GM21360 (cell line): ENCODE results near the gene STK32A.

Experiments used
- ATAC-seq: cut with Tn5 transposase; IDR thresholded peaks from one replicate; pipeline ENCODE4 v1.9.1; 2021; ENCODE audit warnings: mild to moderate bottlenecking, moderate library complexity; ENCODE audit not compliant: unreplicated experiment

STK32A gene

DNA sequence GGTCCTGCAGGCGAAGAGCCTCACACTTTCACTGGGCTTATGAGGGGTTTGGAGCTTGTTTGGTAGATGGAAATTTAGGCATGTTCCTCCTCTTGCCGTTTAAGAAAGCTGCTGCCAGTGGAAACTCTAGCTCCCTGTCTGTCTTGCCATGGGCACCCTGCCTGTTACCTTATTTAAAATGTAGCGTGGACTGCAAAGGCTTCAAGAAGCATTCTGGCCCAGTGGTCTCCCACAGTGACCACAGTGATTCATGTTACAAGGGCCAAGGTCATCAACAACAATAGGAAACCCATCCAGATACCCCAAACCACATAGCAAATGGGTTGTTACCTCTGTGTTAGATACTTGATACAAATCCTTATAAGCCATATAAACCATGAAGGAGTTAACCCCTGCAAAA lies 178.4 kb downstream of the STK32A start:
- no peak for ATAC-seq

DNA sequence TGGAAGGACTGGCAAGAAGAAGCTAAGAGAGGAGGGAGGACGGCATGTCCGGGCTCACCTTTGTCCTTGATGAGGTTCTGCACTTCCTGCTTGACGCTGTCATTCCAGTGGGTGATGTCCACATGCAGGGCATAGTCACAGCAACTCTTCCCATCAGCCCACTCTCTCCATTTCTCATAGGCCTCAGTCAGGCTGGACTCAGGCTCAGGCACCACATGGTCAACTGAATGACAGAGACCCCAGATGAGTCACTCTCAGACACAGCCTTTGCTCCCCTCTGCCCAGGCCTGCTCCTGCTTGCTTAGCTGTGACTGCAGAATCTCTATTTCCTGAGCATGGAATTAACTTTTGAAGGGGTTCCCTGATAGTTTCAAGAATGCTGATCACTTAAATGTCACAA lies 180.8 kb downstream of the STK32A start:
- no peak for ATAC-seq

DNA sequence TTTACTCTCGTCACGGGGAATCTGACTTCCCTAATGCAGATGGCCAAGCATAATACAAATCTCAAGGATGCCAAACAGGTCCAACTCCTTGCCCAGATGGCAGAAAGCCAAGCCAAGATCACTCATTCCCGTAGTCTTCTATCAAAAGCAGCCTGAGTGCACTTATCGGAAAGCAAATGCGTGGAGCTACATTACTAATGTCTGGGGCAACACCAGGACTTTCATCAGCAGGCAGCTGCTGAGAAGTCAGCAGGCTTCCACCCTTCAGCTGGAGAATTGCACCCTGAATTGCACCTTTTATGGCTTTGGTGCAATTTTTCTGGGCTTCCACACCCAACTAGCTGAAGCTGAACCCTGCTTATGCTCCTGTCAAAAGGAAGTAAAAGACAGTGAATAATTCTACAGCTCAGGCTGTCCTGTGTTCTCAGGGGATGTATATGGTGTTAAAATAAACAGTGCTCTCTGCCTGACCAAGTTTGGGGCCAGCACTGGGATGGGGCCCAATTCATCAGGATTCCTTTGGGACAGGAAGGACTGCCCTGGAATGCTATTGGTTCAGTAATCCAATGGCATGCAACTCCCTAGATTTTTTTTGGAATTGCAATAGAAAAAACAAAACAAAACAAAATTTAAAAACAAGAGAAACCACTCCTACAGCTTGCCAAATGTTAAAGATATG lies 182.4 kb downstream of the STK32A start:
- no peak for ATAC-seq

DNA sequence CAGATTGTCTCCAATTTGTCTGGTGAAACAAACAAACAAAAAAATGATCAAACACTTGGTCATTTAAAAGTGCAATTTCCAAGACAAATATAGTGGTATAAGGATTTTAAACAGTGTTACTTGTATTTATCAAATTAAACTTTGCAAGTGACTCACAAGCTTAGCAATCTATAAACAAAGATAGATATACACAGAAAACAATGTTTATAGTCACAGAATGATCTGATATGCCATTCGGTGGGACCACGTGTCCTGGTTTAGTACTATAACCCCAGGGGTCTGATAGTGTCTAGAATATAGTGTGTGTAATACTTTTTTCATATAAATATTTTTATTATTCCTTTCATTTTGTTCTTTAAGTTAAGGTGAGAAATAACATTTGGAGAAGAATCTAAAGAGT lies 183.8 kb downstream of the STK32A start:
- ATAC-seq: no peak

DNA sequence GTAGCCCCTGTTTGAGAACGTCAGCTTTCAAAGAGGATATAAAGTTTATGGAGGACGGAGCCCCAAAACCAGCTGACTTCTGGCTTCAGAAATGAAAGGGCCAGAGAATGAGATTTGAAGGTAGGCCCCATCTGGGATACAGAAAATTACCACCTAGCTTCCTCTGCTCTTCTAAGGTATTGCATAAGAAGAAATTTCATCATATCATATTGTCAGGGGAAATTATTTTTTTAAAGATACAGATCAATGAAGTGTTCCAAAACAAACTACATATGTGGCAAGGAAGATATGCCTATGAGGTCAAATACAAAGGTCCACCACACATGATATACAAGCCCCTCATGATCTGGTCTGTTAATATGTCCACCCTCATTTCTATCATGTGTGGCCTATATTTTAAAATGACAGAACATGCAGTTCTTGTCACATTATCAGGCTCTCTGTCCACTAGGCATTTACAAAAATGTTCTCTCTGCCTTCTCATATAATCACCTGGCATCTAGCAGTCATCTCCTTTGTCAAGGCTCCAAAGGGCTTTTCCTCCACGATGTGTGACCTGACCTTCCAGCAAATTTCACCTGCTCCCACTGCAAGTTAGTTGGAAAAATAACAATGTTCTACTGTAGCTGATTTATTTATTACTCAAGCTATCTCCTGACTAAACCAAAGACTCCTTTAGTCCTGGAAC lies 192.0 kb downstream of the STK32A start:
- ATAC-seq: no peak

DNA sequence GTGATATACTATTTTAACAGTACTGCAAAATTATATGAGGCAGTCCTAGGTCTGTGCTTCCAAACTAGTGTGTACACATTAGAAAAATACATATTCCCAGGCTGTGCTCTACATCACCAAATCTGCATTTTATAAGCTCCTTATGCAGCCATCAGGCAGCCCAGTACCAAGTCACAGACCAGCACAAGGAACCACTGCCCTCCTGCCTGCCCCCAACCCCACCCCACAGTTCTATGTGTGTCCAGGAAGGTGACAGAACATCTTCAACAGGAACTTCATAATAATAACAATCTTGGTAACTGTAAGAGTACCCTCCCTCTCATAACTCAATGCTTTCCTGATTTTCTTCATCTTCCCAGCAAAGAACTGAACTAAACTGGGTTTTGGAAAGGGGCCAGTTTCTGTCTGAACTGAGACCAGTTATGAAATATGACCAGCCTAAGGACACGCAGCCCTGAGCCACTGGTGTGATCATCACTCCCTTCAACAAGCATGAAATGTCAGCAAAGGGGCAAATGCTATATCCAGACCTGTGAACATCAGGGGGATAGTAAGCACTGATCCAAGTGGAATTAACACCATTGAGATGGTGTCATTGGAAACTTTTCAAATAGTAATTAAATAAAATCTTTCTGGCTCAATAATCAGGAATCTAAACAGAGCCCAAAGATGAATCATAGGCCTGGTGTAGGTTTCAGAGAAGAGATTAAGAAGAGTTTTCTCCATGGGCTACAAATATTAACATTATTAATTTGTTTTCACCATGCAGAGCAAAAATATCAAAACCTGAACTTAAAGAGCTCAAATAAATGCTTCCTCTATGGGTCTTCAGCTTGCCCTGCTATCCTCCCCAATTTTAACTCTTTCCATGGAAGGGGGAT lies 192.9 kb downstream of the STK32A start:
- ATAC-seq: no peak

DNA sequence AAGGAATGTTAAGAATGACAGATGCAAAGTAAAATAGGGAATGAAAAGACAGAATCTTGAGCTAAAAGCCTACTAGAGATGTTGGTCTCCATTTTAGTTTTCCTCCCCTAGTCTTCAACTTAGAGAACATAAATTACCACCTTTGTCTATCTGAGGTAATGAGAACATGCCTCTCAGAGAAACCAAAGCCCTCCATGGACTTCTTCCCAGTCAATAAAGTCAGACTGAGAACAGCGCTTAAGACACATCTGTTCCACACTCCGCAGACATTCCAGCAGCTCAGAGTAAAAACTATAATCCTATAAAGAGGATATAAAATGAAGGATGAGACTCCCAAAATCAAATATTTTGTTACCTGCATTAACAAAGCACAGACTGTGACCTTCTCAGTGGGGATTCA lies 195.8 kb downstream of the STK32A start:
- no peak for ATAC-seq

DNA sequence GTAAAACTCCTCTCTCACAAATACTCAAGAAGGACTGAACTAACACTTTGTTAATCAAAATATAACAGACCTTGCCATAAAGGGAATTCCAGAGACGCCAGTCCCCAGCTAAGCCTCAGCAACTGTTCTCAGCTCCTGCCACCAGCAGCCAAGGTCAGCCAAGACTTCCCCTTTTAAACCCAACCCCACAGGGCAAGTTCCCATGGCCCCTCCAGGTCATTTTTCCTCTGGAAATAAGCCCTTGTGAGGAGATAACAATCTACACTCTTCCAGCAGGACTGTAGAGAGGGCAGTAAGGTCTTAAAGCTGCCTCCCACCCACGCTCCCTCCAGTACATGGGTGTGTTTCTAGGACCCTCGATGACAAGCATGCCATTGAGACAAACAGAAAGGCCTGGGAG lies 196.8 kb downstream of the STK32A start:
- no peak for ATAC-seq

DNA sequence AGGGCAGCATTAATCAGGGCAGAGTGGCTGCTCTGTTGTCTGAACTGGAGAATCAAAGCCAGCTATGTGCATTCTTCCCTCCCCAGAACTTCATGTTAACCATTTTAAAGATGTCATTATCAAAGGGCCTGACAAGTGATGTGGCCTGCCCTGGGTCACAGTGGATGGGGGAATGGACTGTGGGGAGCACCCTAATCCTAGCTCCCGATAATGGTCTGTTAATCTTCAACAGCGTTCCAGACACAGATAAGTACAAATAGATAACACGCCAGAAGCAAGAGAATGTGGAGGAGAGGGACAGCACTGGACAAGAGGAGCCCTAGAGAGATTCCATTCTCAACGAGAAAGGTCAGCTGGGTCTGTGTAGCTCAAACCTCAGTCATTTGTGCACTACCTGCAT lies 197.5 kb downstream of the STK32A start:
- ATAC-seq: no peak

DNA sequence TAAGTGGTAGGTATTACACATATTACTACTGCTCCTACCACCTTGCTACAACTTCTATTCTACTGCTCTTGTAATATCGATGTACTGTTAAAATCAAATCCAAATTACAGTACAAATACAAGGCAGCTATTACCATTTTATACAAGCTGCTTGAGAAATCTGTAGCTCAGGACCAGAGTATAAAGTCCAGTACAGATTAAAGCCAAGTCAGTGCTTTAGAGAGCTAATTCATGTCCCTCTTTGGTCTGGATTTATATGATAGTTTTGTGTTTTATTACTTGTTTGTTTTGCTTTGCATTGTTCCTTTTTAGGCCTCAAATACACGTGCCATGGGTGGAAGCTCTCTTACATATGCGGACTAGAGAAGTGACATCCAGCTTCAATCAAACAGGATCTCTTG lies 199.2 kb downstream of the STK32A start:
- no peak for ATAC-seq

DNA sequence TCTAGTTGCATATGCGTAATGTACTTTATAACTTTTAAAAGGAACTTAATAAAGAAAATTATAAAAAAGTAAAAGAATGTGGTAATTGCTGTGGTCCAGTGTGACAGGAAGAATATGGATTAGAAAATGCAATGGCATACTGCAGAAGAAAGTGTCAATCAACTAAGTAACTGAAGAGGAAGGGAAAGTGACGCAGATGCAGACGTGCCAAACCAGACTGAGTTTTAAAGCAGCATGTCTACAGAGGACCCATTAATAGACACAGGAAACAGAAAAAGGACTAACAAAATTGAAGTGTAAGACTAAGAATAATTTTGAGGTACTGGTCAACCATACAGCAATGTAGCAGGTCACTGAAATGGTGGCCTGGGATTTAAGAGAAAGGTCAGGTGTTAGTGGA lies 201.8 kb downstream of the STK32A start:
- ATAC-seq: peak; percentile 59

DNA sequence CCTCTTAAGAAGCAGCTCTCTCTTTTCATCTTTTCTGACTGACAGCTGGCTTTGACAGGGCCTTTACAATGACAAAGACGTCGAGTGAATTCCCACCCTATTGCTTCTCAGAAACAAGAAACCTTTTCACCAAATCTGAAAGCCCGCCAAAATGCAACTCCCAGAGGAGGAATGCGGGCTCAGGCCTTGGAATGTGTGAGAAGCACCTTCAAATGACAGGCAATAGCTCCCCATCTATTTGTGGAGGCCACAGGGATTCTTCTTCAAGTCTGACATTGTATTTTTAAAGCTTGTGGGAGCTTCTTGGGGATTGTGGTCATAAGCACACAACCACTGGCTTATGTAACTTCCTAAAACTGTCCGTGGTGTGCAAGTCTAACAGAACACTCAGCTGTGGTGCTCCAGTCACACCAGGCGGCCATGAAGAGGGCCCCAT lies 202.4 kb downstream of the STK32A start:
- ATAC-seq: no peak
